ENCODE measurements around the gene LRRC46. TPM values are rescaled to one million over a fixed set of nuclear protein-coding genes. Genes with fewer than 3 reads are reported as not detected.

LRRC46 gene
- total RNA-seq, 1 donor, result 0.27 TPM

- no peak for DNase-seq (ENCODE audit: low read depth in 2 of 3, low spot score in 2 of 3)
These were observed 18.9 kb downstream of the LRRC46 start for GRCh38 chr17:47850373-47850691.

- DNase-seq (ENCODE audit: low read depth in 2 of 3, low spot score in 2 of 3), result peak in 2 of 3 donors; percentile 64 to 77
These were observed 19.5 kb downstream of the LRRC46 start, which contains the start of gene SP6 for GRCh38 chr17:47850692-47851573. TSS of gene SP6 (minus strand) at chr17:47851163. CDS start at chr17:47848429, 2,734 bp downstream.

DNA sequence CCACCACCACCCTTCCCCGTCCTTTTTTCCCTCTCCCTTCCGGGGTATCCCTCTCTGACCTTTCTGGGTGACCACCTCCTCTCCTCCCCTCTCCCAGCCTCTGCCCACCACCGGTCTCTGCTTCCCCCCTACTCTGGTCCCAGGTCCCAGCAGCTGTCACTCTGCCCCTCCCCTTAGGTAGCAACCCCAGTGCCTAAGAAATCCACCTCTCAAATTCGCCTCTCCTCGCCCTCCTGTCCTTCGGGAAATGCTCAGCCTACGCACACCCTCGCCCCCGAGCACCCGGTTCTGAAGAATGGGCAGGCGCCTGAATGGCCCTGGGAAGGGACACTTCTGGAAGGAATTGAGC lies 20.3 kb downstream of the LRRC46 start:
- no peak for DNase-seq (ENCODE audit: low read depth in 2 of 3, low spot score in 2 of 3)

DNA sequence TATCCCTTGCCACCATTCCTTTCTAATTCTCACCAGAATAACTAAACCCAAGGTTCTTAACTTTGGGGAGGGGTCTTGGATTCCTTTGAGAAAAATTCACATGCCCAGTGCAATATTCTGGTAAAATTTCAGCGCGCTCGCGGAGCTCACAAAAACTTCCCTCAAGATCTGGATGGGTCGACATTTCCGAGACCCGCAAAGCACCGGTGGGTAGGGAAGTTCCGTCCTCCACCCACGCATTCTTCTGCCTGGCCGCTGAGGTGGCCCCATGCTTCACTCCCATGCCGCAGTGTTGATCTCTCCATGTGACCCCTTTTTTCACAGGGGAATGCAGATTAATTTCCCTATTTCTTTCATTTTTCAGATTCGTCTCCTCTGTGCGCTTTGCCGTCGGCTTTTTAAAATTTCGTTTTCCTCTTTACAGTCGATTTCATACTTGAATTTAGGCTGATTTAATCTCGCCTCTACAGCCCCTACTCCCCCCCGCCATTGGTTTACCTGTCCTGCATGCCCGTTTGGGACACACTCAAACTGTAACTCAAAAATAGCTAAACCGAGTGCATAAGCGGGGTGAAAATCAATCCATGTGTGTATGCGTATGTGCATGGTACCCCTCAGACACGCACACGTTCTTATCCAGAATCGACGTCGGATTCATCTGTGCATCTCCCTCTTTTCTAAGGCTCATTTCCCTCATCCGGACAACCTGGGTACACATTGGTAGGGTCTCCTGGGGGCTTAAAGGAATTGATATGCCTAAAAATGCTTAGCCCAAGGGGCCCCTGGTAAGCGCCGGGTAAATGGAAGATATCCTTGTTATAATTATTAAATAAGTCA lies 20.9 kb downstream of the LRRC46 start:
- peak in 2 of 3 donors; percentile 39 to 40 for DNase-seq (ENCODE audit: low read depth in 2 of 3, low spot score in 2 of 3)

GRCh38 chr17:47853616-47854015 lies 22.1 kb downstream of the LRRC46 start:
- no peak for DNase-seq (ENCODE audit: low read depth in 2 of 3, low spot score in 2 of 3)

GRCh38 chr17:47855737-47856136 lies 24.3 kb downstream of the LRRC46 start:
- DNase-seq (ENCODE audit: low read depth in 2 of 3, low spot score in 2 of 3), result no peak

- no peak for DNase-seq (ENCODE audit: low read depth in 2 of 3, low spot score in 2 of 3)
These were observed 25.4 kb downstream of the LRRC46 start for GRCh38 chr17:47856830-47857229.

DNA sequence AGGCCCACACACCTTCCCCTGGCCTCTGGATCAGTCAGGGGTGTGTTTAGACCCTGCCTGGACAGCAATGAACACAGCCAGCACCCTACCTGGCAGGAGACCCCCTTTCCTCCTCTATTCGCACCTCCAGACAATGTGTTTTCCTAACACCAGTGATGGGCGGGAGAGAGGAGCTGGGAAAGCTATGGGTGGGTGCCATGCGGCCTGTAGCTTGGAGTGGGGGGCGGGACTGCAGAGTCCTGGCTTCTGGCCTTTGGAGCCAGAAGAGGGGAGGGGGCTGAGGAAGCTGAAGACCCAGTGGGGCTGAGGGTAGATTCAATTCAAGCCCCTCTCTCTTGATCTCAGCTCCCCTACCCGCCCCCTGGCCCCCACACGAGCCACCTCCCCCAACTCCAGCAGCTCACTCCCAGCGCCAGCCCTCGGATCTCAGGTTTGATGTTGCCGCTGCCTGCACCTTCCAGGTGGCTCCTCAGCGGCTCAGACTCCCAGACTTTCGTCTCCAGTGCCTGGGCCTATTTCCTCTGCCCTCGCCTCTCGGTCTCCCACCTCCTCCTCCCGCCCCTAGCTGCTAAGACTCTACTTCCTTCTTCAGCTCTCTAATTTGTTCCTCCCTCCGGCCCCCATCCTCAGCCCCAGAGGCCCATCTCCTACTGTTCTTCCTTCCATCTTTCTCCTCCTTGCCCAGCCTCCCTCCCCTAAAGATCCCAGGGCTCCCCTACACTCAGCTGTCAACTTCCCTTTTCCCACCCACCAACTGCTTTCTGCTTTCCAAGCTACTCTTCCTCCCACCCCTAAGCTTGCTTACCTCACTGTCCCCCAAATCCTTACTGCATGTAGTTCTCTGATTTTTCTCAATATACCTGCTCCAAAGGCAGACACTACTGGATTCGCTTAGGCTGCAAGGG lies 26.3 kb downstream of the LRRC46 start:
- no peak for DNase-seq (ENCODE audit: low read depth in 2 of 3, low spot score in 2 of 3)

DNA sequence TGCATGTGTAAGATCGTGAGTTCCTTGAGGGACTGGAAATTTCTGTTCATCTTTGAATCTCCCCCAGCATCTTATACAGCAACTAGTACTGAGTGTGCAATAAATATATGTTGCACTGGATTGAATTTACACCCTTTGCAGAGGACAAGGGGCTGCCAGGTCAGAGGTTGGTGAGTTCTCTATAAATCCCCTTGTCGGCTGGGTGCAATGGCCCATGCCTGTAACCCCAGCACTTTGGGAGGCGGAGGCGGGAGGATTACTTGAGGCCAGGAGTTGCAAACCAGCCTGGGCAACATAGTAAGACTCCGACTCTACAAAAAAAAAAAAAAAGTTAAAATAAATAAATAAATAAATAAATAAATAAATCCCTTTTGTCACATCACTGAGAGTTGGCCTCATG lies 28.9 kb downstream of the LRRC46 start:
- DNase-seq (ENCODE audit: low read depth in 2 of 3, low spot score in 2 of 3), result no peak

DNA sequence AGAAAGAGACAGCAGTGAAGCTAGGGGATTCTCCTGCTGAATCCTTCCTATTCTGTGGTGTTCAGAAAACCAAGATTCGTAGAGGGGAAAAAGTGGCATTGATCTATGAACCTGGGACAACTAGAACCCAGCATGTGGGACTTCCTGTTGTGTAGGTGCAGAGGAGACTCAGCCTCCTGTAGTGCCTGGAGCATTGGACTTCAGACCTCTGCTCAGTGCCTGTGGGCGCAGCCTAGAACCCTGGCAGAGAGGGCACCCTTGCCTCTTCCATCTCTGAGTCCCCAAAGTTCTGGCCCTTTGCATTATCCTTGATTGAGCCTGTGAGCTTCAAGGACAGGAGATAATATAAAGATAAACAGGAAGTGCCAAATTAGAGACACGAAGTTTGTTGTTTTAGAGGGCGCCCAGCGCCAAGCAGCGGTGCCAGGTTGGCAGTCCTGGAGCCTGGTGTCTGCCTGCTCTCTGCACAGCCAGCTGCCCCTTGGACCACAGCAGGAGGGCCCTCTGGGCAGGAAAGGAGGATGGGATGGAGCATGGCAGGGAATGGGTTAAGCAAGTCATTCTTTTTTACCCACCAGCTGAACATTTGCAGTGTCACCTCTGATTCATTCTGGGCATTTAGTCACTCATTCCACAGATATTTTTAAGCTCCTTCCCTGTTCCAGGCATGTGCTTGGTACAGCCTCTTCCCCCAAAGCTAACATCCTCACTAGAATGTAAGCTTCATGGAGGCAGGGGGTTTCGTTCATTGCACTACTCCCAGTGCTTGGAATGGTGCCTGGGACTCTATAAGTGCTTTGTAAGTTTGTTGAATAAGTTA lies 31.4 kb downstream of the LRRC46 start:
- DNase-seq (ENCODE audit: low read depth in 2 of 3, low spot score in 2 of 3), result no peak

DNA sequence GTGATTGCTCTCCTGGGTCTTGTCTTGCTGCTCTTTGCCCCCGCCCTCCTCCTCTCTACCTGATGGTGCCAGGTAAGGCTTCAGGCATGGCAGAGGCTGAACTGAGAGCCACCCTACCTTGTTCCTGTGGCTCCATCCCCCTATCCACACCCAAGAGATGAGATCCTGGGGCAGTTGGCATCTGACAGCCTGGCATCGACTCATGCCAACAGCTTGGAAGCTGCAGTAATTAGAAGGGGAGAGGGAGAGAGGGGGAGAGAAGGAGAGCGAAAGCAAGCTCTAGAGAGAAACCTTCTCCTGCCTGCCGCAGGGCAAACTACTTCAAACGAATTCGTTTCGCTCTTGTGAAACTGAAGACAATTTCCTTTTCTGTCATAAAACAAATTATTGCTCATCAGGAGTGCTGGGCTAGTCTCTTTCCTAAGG lies 33.3 kb downstream of the LRRC46 start:
- DNase-seq (ENCODE audit: low read depth in 2 of 3, low spot score in 2 of 3), result no peak

DNA sequence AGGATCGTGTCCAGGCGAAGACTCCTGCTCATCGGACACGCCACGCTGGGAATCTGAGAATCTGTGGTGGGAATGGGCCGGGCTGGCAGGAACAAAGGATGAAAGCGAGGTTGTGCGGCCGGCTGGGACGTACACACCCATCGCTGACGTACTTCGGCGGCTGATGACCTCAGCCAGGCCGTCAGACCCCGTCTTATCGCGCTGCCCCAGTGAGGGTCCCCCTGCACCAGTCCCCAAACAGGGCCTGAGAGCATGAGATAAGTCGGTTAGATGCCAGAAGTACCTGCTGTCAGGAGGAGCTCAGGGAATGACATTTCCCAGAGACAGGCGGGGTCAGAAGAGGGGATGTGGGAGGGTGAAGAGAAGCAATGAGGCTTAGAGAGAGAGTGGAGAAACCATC lies 35.5 kb downstream of the LRRC46 start:
- DNase-seq (ENCODE audit: low read depth in 2 of 3, low spot score in 2 of 3), result no peak

- no peak for DNase-seq (ENCODE audit: low read depth in 2 of 3, low spot score in 2 of 3)
These were observed 36.5 kb downstream of the LRRC46 start for GRCh38 chr17:47867813-47868533.

DNA sequence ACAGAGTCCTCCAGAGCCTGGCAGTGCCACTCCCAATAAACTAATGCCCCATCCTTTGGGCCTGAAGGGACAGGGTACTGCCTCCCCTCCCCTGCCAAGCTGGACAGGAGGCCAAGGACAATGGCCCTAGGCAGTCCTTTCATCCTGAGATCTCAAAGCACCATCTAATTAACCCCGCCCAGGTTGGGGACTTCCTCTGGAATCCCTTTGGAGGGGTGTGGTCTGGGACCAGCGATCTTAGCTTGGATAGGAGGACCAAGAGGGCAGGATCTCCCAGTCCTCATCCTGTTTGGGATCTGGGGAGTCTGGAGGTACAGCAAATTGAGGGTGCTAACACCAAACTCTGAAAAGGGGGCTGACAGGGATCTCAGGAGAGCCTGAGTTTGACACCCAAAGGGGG lies 37.6 kb downstream of the LRRC46 start:
- no peak for DNase-seq (ENCODE audit: low read depth in 2 of 3, low spot score in 2 of 3)

DNA sequence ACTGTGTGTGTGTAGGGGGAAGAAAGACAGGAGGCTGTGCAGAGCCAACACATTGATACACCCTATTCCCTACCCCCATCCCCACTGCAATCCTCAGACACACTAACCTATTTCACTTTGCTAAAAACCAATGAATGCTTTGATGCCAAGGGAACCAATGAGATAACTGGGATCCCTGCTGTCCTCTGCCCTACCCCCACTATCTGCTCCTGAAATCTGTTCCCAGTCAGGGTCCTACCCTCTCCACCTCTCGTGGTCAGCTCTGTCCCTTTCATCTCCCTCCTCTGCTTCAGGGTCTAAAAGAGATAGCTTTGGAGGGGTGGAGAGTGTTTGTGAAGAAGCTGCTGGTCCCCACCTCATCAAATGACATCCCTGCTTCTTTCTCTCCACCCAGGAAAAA lies 38.6 kb downstream of the LRRC46 start:
- DNase-seq (ENCODE audit: low read depth in 2 of 3, low spot score in 2 of 3), result no peak

DNA sequence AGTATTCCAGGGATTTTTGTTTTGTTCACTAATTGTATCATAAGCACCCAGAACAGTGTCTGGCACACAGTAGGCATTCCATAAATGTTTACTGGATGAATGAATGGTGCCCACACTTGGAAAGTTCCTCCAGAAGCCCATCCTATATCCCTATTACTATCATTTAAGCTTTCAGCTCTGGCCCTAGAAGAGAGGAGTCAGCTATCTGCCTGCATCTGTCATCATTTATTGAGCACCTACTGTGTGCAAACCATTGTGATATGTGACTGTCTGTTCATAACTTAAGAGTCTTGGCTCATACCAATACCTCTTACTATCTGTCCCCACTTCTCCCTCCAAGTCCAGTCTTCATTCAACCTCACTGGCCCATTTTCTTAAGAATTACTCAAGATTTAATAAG lies 39.6 kb downstream of the LRRC46 start:
- DNase-seq (ENCODE audit: low read depth in 2 of 3, low spot score in 2 of 3), result no peak

- DNase-seq (ENCODE audit: low read depth in 2 of 3, low spot score in 2 of 3), result no peak
These were observed 40.7 kb downstream of the LRRC46 start for GRCh38 chr17:47872019-47872650.

DNA sequence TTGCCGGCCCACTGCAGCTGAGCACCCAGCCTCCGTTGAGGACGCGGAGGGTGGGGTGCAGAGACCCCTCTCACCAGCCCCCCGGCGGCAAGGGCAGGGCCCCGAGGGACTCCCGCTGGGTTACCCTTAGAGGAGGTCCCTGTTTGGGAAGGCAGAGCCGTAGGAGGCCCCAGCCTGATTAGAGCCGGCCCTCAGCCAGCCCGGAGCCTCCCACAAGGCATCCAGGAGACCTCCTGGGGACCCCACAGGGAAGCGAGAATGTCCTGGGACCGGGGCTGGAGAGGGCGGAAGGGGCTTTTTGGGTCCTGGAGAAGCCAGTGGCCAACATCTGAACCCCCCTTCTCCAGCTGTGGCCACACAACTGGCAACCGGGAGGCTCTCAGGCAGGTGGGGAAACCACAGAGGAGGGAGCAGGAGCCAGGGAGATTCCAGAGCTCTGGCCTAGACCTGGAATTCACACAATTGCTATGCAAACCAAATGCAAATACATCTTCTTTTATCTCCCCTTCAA lies 41.2 kb downstream of the LRRC46 start:
- no peak for DNase-seq (ENCODE audit: low read depth in 2 of 3, low spot score in 2 of 3)

Measured in hematopoietic multipotent progenitor cell (in vitro differentiated cells).